IPS-18c (cell line): ENCODE results near the gene EPHA4.

Experiments used
- H3K4me3 ChIP-seq: 2 replicates; pipeline ENCODE4 v1.7.0; 2013; ENCODE audit warnings: low read depth, mild to moderate bottlenecking, low read length, moderate library complexity; ENCODE audit not compliant: insufficient read depth
- H3K9me3 ChIP-seq: one replicate; pipeline ENCODE4 v1.6.1; 2013; ENCODE audit warnings: mild to moderate bottlenecking, low read length, moderate library complexity; ENCODE audit not compliant: control insufficient read depth, insufficient read depth

EPHA4 gene

GRCh38 chr2:221448057-221448843, 123.9 kb downstream of the EPHA4 start:
- Histone ChIP-seq H3K9me3 (peaks cover 5% of the 10 kb centered on the region), H3K4me3 (no peak overlapping the region)

- Histone ChIP-seq H3K9me3 (peaks cover 5% of the 10 kb centered on the region), H3K4me3 (no peak overlapping the region)
These were observed 124.8 kb downstream of the EPHA4 start for GRCh38 chr2:221447310-221447709.

- no peak overlapping the region for H3K4me3 ChIP-seq
- peaks cover 5% of the 10 kb centered on the region for H3K9me3 ChIP-seq
These were observed 126.0 kb downstream of the EPHA4 start for GRCh38 chr2:221446140-221446539.

GRCh38 chr2:221444106-221444505, 128.0 kb downstream of the EPHA4 start:
- Histone ChIP-seq H3K4me3 (no peak overlapping the region), H3K9me3 (no peaks in the 10 kb centered on the region)

- no peaks in the 10 kb centered on the region for H3K9me3 ChIP-seq
- no peak overlapping the region for H3K4me3 ChIP-seq
These were observed 128.5 kb downstream of the EPHA4 start for GRCh38 chr2:221443645-221444044.

GRCh38 chr2:221442128-221442527, 130.0 kb downstream of the EPHA4 start:
- Histone ChIP-seq H3K9me3 (no peaks in the 10 kb centered on the region), H3K4me3 (no peak overlapping the region)

- Histone ChIP-seq H3K4me3 (no peak overlapping the region), H3K9me3 (no peaks in the 10 kb centered on the region)
These were observed 132.2 kb downstream of the EPHA4 start for GRCh38 chr2:221439761-221440479.

GRCh38 chr2:221437056-221437455, 135.0 kb downstream of the EPHA4 start:
- no peaks in the 10 kb centered on the region for H3K9me3 ChIP-seq
- H3K4me3 ChIP-seq, result no peak overlapping the region

GRCh38 chr2:221435171-221435570, 136.9 kb downstream of the EPHA4 start:
- Histone ChIP-seq H3K4me3 (no peak overlapping the region), H3K9me3 (no peaks in the 10 kb centered on the region)

GRCh38 chr2:221434142-221434541, 138.0 kb downstream of the EPHA4 start:
- Histone ChIP-seq H3K4me3 (no peak overlapping the region), H3K9me3 (no peaks in the 10 kb centered on the region)

GRCh38 chr2:221431477-221431876, 140.6 kb downstream of the EPHA4 start:
- no peaks in the 10 kb centered on the region for H3K9me3 ChIP-seq
- no peak overlapping the region for H3K4me3 ChIP-seq

- Histone ChIP-seq H3K9me3 (no peaks in the 10 kb centered on the region), H3K4me3 (no peak overlapping the region)
These were observed 142.2 kb downstream of the EPHA4 start for GRCh38 chr2:221429741-221430491.

- no peak overlapping the region for H3K4me3 ChIP-seq
These were observed 143.2 kb downstream of the EPHA4 start for GRCh38 chr2:221428896-221429295.

GRCh38 chr2:221426929-221427328, 145.2 kb downstream of the EPHA4 start:
- H3K9me3 ChIP-seq, result no peaks in the 10 kb centered on the region
- H3K4me3 ChIP-seq, result no peak overlapping the region

More at GRCh38 chr2:221428896-221429295, 143.2 kb downstream of the EPHA4 start:
- no peaks in the 10 kb centered on the region for H3K9me3 ChIP-seq

- H3K4me3 ChIP-seq, result no peak overlapping the region
These were observed 146.2 kb downstream of the EPHA4 start for GRCh38 chr2:221425891-221426290.

GRCh38 chr2:221425353-221425752, 146.8 kb downstream of the EPHA4 start:
- H3K4me3 ChIP-seq, result no peak overlapping the region
- no peaks in the 10 kb centered on the region for H3K9me3 ChIP-seq

More at GRCh38 chr2:221425891-221426290, 146.2 kb downstream of the EPHA4 start:
- no peaks in the 10 kb centered on the region for H3K9me3 ChIP-seq

- Histone ChIP-seq H3K4me3 (no peak overlapping the region), H3K9me3 (no peaks in the 10 kb centered on the region)
These were observed 148.8 kb downstream of the EPHA4 start for GRCh38 chr2:221423210-221423804.
